ENCODE results near the gene KLHL8.

DNA sequence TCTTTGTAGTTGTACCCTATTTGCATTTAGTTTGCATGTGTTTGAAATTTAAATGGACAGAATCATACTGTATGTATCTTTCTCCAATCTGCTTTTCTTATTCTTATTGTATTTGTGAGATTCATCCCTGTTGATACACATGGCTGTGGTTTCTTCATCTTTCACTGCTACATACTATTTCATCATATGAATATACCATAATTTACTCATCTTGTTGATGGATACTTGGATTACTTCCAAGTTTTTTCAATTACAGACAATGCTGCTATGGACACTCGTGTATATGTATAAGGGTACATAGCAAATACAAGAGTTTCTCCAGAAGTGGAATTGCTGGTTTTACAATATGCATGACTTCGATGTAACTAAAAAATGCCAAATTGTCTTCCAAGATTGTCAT is 11.8 kb upstream of the KLHL8 start:
- no peak for TF ChIP-seq POLR2A (IDR thresholded peaks at IDR 0.05)
- TF ChIP-seq, protein P1, sequence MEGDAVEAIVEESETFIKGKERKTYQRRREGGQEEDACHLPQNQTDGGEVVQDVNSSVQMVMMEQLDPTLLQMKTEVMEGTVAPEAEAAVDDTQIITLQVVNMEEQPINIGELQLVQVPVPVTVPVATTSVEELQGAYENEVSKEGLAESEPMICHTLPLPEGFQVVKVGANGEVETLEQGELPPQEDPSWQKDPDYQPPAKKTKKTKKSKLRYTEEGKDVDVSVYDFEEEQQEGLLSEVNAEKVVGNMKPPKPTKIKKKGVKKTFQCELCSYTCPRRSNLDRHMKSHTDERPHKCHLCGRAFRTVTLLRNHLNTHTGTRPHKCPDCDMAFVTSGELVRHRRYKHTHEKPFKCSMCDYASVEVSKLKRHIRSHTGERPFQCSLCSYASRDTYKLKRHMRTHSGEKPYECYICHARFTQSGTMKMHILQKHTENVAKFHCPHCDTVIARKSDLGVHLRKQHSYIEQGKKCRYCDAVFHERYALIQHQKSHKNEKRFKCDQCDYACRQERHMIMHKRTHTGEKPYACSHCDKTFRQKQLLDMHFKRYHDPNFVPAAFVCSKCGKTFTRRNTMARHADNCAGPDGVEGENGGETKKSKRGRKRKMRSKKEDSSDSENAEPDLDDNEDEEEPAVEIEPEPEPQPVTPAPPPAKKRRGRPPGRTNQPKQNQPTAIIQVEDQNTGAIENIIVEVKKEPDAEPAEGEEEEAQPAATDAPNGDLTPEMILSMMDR (IDR thresholded peaks at IDR 0.05), result no peak
